Measurements from ENCODE around the gene LY9. TPM values are rescaled to one million over a fixed set of nuclear protein-coding genes. Genes with fewer than 3 reads are reported as not detected.

Gene LY9
- total and polyA plus RNA-seq, 9 of the 15 experiments (the other 6 are each of a cell fraction or from before 2014, with no cell fraction given), result not detected

DNA sequence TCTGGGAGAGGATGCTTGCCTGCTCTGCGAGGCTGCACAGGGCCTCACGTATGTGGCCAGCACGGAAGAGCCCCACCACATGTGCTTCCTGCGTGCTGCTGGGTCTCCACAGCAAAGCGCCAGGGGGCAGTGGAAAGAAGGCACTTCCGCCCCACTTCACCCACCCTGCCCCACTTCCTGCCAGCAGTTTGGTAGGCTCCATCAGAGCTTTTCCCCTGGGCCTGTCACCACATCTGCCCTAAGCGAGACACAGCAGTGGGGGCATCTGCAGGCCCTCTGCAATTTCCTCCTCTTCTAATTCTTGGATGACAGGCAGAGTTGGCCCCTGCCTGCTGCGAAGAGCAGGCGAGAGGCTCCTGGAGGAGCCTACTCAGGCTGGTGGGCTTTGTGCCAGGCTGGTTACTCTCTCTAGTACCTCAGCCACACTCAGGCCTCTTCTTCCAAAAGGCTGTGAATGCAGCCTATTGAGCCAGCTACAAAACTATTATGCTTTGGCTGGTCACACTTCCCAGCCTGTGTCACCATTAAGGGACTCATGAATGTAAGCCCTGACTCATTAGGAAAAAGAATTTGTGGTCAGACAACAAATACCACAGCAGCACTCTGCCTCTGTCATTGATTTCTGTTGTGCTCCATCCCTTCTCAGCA, 41.7 kb downstream of the LY9 start (continued):
- TF ChIP-seq, protein P1, sequence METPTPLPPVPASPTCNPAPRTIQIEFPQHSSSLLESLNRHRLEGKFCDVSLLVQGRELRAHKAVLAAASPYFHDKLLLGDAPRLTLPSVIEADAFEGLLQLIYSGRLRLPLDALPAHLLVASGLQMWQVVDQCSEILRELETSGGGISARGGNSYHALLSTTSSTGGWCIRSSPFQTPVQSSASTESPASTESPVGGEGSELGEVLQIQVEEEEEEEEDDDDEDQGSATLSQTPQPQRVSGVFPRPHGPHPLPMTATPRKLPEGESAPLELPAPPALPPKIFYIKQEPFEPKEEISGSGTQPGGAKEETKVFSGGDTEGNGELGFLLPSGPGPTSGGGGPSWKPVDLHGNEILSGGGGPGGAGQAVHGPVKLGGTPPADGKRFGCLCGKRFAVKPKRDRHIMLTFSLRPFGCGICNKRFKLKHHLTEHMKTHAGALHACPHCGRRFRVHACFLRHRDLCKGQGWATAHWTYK (CRISPR knock-in tag; IDR thresholded peaks at IDR 0.05), result no peak
- TF ChIP-seq ZFP1 (CRISPR knock-in tag; IDR thresholded peaks at IDR 0.05), result no peak
- no peak for TF ChIP-seq SMARCA5 (IDR thresholded peaks at IDR 0.05)
- TF ChIP-seq SREBF1 (IDR thresholded peaks at IDR 0.05; ENCODE audit: borderline replicate concordance, low read depth, low read length), result no peak
- TF ChIP-seq, protein P2, sequence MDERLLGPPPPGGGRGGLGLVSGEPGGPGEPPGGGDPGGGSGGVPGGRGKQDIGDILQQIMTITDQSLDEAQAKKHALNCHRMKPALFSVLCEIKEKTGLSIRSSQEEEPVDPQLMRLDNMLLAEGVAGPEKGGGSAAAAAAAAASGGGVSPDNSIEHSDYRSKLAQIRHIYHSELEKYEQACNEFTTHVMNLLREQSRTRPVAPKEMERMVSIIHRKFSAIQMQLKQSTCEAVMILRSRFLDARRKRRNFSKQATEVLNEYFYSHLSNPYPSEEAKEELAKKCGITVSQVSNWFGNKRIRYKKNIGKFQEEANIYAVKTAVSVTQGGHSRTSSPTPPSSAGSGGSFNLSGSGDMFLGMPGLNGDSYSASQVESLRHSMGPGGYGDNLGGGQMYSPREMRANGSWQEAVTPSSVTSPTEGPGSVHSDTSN (CRISPR knock-in tag; IDR thresholded peaks at IDR 0.05; ENCODE audit: low read depth), result no peak
- TF ChIP-seq, protein P2 (tag; conservative IDR thresholded peaks at IDR 0.05; ENCODE audit: low read depth), result no peak
- TF ChIP-seq, protein P3, sequence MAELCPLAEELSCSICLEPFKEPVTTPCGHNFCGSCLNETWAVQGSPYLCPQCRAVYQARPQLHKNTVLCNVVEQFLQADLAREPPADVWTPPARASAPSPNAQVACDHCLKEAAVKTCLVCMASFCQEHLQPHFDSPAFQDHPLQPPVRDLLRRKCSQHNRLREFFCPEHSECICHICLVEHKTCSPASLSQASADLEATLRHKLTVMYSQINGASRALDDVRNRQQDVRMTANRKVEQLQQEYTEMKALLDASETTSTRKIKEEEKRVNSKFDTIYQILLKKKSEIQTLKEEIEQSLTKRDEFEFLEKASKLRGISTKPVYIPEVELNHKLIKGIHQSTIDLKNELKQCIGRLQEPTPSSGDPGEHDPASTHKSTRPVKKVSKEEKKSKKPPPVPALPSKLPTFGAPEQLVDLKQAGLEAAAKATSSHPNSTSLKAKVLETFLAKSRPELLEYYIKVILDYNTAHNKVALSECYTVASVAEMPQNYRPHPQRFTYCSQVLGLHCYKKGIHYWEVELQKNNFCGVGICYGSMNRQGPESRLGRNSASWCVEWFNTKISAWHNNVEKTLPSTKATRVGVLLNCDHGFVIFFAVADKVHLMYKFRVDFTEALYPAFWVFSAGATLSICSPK (IDR thresholded peaks at IDR 0.05; ENCODE audit: borderline replicate concordance), result no peak
- peak; percentile 69 for TF ChIP-seq GABPA (tag; conservative IDR thresholded peaks at IDR 0.05; ENCODE audit: low read depth)
- TF ChIP-seq, protein P4, sequence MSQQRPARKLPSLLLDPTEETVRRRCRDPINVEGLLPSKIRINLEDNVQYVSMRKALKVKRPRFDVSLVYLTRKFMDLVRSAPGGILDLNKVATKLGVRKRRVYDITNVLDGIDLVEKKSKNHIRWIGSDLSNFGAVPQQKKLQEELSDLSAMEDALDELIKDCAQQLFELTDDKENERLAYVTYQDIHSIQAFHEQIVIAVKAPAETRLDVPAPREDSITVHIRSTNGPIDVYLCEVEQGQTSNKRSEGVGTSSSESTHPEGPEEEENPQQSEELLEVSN (IDR thresholded peaks at IDR 0.05; ENCODE audit: borderline replicate concordance in 1 of 2, extremely low read depth in 1 of 2, insufficient read depth in 1 of 2, insufficient read length in 1 of 2, low read depth in 1 of 2, low read length in 1 of 2, poor library complexity in 1 of 2, severe bottlenecking in 1 of 2), result peak in 1 of 2 experiments; percentile 60
- TF ChIP-seq TAF7 (tag; IDR thresholded peaks at IDR 0.05), result no peak
- TF ChIP-seq, protein P5, sequence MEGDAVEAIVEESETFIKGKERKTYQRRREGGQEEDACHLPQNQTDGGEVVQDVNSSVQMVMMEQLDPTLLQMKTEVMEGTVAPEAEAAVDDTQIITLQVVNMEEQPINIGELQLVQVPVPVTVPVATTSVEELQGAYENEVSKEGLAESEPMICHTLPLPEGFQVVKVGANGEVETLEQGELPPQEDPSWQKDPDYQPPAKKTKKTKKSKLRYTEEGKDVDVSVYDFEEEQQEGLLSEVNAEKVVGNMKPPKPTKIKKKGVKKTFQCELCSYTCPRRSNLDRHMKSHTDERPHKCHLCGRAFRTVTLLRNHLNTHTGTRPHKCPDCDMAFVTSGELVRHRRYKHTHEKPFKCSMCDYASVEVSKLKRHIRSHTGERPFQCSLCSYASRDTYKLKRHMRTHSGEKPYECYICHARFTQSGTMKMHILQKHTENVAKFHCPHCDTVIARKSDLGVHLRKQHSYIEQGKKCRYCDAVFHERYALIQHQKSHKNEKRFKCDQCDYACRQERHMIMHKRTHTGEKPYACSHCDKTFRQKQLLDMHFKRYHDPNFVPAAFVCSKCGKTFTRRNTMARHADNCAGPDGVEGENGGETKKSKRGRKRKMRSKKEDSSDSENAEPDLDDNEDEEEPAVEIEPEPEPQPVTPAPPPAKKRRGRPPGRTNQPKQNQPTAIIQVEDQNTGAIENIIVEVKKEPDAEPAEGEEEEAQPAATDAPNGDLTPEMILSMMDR (IDR thresholded peaks at IDR 0.05 in 2 of 3, conservative IDR thresholded peaks at IDR 0.05 in 1 of 3; ENCODE audit: insufficient read depth in 2 of 3, low read depth in 1 of 3, low read length in 3 of 3), result peak; percentile 22 to 34 (median 27); a peak in 3 of 6 replicates
- TF ChIP-seq NFRKB (IDR thresholded peaks at IDR 0.05; ENCODE audit: low read depth), result no peak
- TF ChIP-seq FOXA1 (IDR thresholded peaks at IDR 0.05; ENCODE audit: borderline replicate concordance), result no peak
- no peak for TF ChIP-seq EGR1 (conservative IDR thresholded peaks at IDR 0.05)
- no peak for TF ChIP-seq ZFPM2 (CRISPR knock-in tag; IDR thresholded peaks at IDR 0.05)
- TF ChIP-seq TCFL5 (CRISPR knock-in tag; conservative IDR thresholded peaks at IDR 0.05), result no peak
- no peak for TF ChIP-seq ESRRB (CRISPR knock-in tag; IDR thresholded peaks at IDR 0.05; ENCODE audit: borderline replicate concordance)
- TF ChIP-seq SAFB2 (IDR thresholded peaks at IDR 0.05; ENCODE audit: borderline replicate concordance, low read depth, low read length, severe bottlenecking), result no peak
- no peak for TF ChIP-seq ZNF699 (CRISPR knock-in tag; IDR thresholded peaks at IDR 0.05; ENCODE audit: insufficient replicate concordance)

Measured in K562 (cell line).